HT-29 (cell line): Measurements from ENCODE around the gene GP1BB. TPM values are rescaled to one million over a fixed set of nuclear protein-coding genes. Genes with fewer than 3 reads are reported as not detected.
"Not testable (repeated sequence)": the region's sequence is repeated elsewhere in the genome, so short reads cannot be mapped to it uniquely, and the experiment has no call there.

Experiments
- DNase-seq: peaks from one replicate; pipeline ENCODE4 v3.0.0-alpha.2; 2015; ENCODE audit warnings: low spot score
- total RNA-seq: library from RNA; depleted of rRNA; stranded (reverse); fragments of >200 nt; shearing (Covaris generic); gene quantifications from 2 replicates; pipeline ENCODE4 v1.2.3, GENCODE V29; 2014

GP1BB gene
- total RNA-seq, 1 experiment from 2014 or later: not detected

DNA sequence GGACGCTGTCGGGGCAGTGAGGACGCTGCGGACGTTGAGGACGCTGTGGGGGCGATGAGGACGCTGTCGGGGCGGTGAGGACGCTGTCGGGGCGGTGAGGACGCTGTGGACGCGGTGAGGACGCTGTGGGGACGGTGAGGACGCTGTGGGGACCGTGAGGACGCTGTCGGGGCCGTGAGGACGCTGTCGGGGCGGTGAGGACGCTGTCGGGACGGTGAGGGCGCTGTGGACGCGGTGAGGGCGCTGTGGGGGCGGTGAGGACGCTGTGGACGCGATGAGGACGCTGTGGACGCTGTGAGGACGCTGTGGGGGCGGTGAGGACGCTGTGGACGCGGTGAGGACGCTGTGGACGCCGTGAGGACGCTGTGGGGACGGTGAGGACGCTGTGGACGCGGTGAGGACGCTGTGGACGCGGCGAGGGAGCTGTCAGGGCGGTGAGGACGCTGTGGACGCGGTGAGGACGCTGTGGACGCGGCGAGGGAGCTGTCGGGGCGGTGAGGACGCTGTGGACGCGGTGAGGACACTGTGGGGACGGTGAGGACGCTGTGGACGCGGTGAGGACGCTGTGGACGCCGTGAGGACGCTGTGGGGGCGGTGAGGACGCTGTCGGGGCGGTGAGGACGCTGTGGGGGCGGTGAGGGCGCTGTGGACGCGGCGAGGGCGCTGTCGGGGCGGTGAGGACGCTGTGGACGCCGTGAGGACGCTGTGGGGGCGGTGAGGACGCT is 2.9 kb downstream of the GP1BB start:
- DNase-seq: not testable (repeated sequence)

DNA sequence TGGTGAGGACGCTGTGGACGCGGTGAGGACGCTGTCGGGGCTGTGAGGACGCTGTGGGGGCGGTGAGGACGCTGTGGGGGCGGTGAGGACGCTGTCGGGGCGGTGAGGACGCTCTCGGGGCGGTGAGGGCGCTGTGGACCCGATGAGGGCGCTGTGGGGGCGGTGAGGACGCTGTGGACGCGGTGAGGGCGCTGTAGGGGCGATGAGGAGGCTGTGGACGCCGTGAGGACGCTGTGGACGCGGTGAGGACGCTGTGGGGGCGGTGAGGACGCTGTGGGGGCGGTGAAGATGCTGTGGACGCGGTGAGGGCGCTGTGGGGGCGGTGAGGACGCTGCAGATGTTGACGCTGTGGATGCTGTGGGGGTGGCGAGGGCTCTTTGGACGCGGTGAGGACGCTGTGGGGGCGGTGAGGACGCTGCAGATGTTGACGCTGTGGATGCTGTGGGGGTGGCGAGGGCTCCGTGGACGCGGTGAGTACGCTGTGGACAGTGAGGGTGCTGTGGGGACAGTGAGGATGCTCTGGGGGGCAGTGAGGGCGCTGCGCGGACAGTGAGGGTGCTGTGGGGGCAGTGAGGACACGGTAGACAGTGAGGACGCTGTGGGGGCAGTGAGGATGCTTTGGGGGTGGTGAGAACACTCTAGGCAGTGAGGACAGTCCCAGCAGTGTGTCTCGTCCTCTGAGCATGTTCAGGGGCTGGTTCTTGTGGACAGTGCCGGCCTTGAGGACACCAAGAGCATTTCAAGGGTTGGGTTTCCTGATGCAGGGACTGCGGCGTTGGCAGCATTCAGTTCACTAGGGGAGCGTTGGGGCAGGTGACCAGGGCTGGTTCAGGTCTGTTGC is 4.2 kb downstream of the GP1BB start:
- peak; percentile 45 for DNase-seq

DNA sequence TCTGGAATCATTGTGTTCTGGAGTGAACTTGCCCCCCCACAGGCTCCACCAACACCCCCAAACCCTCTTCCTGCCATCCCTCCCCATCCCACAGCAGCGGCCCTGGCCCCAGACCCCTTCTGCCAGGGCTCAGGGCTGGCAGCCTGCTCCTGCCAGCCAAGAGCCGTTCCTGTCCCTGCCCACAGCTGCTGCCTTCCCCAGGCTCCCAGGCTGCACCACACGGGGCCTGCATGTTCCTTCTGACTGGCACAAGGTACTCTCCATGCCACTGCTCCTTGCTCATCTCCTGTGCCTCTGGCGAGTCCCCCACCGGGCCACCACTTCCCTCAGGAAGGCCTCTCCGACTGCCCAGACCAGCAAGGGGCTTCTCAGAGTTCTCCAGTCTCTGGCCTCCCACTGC is 4.9 kb downstream of the GP1BB start:
- DNase-seq: no peak

DNA sequence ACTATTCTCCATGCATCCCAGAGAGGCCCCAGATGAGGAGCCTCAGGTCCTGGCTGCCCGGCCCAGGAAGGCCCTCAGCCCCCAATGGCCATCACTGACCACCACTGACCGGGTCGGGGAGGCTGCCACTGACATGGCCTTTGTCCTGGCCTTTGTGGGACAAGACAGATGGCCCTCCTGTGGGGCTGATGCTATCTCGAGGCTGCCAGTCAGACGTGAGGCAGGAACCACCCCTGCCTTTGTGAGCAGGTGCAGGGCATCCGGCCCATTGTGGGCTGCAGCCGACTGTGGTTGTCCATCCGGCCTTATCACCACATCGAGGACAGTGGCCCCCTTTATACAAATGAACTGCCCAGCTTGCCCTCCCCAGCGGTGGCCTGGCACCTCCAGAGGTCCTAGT is 5.5 kb downstream of the GP1BB start:
- DNase-seq: no peak

DNA sequence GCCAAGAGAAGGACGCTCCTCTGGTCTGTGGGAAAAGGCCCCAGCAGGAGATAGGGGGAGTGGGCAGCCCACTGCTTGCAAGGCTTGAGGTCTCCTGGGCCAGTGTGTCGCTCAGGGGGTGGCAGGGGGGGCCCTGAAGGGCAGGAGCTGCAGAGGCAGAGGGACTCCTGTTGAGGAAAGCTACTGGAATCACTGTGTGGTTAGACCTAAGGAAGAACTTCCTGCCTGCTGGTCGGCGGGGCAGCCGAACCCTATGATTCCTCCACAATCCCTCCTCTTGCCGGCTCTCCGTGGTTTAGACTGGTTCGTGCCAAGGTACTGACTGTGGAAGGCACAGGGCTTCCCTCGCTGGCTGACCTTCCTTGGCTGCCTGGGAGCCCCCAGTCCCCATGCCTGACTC is 6.2 kb downstream of the GP1BB start:
- no peak for DNase-seq

DNA sequence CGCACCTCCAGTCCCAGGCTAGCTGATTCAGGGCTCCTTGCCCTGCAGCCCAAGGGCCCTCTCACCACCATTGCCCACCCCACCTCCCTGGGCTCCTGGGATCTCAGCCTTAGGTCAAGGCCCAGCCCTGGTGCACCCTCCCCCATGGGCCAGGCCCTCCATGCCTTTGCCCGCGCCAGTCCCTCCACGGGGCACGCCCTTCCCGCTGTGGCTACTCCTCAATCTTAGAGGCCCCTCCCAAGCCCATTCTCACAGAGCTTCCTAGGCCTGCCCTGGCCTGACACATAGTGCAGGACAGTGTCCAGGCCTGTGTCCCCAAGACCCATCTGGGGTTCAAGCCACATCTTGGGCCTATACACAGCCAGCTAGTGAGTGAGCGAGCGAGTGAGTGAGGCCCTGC is 6.9 kb downstream of the GP1BB start:
- no peak for DNase-seq

DNA sequence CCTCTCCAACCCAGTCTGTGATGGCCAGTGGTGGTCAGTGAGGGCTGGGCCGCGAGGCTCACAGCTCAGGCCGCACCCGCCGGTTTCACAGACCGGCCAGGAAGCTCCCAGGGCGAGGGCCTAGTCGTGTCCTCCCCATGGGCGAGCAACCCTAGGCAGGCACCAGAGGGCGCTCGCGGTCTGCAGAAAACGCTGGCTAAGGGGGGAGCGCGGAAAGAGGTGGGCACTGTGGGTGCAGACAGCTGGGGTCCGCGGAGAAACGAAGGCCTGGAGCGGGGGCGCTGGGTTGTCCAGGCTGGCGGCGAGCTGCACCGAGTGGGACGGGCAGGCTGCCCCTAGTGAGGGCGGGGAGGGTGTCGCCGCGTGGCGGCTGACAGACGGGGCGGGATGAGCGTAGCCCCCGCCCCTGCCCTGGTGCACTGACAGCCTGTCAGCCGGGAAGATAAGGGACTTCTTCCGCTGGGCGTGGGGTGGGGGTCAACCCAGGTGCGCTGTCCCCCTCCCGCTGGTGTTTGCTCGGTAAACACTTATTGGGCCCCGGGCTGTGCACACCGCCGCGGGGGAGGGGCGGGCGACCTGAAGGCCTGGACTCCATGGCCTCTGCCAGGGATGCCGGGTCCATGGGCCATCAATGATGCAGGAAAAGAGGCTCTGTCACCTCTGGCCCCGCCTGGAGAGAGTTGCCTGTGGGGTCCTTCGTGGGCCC is 7.5 kb downstream of the GP1BB start:
- peak; percentile 96 for DNase-seq

DNA sequence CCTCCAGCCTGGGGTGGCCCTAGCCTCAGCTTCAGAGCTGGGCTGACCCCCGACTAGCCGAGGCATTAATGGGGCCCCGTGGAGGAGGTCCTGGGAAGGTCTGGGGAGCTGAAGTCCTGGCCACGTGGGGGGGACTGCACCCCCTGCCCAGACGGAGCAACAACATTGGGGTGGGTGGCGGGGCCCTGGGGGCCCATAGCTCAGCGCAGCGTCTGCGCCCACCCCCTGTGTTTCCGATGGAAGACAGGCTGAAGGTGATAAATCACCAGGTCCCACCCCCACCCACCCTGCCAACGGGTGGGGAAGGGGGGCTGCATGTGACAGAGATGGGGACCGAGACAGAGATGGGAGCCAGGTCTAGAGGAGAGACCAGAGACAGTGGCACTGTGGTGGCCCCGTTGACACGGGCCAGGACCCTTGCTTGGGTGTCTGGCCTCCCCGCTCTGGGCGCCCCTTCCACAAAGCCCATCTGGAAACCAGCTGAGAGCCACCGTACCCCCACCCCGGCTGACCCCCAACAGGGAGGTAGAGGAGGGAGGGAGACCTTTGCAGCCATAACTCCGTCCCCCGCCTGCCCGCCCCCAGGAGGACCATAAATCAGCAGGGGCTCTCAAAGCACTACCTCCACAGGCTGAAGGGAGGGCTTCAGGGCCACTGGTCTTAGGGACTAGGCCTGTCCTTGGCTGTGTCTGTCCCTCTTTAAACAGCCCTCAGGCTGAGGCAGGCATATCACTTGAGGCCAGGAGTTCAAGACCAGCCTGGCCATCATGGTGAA is 8.2 kb downstream of the GP1BB start:
- DNase-seq: no peak

DNA sequence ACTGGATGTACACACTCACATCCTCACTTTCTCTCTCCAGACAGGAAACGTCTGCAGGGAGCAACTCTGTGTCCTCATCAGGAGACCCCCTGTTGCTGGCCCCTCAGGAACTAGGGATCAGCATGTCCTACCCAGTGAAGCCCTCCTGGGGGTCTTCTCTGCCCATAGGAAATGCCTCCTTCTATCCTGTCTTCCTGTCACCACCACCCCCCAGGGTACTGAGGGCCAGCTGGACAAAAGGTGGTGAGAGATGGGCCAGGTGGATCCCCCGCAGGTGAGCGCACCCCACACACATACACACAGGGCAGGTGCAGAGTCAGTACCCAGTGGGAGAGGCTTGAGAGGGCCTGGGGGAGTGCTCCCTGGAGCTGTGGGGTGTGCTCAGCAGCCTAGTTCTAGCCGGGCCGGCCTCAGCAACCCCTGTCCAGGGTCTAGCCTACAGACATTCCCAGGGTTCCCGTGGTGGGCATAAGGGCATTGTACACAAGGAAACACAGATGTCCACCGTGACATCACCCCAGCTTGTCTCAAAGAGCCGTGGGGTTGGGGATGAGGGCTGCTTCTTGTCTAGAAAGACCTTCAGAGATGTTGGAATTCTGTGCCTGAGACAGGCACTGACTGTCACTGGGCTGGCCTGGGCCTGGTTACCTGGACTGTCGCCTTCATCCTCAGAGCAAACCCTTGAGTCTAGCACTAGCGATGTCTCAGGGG is 9.2 kb downstream of the GP1BB start:
- no peak for DNase-seq

DNA sequence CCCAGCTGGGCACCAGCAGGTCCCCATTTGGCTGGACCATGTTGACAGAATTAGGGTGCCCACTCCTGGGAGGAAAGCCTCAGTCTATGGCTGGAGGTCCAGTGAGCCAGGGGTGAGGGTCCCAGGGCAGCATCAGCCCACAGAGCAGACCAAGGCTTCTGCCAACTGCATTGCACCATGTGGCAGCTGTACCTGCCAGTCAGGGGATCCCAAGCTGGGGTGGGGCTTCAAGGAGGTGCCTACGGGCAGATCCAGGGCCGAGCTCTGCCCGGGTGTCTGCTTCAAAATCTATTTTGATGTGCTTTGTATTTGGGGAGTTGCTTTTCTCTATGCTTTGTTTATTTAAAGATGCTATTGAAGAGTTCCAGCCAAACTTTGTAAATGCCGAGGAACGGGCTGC is 10.4 kb downstream of the GP1BB start:
- no peak for DNase-seq

DNA sequence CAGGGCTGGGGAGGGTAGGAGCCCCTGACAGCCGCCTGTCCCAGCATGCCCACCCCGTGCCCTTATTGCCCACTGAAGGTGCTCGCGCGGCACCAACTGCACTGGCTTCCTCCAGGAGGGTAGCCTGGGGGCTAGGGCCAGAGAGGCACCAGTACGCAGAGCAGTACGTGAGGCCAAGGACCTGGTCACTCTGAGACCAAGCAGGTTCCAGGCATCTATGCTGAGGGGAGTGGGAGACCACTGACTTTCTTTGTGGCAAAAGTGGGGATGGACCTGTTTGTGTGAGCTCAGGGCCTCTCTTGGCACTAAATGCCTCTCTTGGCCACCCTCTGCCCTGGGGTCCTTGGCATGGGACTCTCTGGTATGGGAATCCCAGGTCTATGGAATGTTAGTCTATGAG is 10.8 kb downstream of the GP1BB start:
- DNase-seq: no peak

DNA sequence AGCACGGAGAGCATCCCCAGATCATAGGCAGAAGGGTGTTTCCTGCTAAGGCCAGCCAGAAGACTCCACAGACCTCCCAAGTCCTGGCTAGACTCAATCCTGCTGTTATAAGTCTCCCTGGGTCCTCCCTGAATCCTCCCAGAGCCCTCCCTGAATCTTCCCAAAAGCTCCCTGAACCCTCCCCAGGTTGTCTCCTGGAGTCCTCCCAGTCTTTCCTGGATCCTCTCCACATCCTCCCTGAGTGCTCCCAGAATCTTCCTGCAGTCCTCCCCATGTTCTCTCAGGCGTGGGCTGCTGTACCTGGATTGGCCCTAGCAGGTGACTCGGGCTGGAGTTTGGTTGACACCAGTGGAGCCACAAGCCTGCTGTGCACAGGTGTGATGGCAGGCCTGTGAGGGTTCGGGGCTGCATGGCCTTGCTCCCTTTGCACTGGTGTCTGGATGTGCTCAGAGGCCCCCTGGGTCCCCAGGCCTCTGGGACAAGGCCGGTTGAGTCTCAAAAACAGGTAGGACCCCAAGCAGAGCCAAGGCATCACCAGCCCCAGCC is 11.6 kb downstream of the GP1BB start:
- no peak for DNase-seq

DNA sequence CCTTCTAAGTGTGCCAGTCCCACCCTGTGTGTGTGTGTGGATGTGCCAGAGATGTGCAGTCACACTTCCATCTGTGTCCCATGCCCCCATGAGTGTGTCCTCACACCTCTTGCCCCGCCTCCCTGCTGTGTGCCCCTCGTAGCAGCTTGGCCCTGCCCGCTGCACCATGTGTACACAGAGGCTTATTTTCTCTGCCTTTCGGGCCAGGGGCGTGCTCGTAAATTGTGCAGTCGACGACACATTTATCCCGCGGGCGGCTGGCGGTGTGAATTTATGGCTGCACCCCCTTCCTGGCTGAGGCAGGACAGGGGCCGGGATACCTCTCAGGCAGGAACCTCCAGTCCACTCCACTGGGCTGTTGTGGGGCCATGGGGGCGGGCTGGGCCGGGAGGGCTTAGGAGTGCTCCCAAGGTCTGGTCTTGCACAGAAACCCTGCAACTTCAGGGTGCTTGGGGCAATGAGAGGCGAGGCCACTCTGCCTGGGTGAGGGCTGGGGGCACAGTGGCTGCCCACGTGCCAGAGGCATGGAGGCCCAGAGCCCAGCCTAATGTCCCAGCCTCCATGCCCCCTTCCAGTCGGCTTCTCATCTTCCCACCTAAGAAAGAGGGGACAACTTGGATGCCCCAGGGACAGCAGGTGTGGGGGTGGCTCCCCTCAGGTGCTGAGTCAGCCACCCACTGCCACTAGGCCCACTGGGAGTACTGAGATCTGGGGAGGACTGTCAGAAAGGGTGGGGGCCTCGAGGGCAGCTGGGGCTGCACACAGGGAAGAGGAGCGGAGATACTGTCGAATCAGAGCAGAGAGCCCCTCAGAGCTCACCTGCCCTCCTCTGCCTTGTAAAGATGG is 12.5 kb downstream of the GP1BB start:
- no peak for DNase-seq

DNA sequence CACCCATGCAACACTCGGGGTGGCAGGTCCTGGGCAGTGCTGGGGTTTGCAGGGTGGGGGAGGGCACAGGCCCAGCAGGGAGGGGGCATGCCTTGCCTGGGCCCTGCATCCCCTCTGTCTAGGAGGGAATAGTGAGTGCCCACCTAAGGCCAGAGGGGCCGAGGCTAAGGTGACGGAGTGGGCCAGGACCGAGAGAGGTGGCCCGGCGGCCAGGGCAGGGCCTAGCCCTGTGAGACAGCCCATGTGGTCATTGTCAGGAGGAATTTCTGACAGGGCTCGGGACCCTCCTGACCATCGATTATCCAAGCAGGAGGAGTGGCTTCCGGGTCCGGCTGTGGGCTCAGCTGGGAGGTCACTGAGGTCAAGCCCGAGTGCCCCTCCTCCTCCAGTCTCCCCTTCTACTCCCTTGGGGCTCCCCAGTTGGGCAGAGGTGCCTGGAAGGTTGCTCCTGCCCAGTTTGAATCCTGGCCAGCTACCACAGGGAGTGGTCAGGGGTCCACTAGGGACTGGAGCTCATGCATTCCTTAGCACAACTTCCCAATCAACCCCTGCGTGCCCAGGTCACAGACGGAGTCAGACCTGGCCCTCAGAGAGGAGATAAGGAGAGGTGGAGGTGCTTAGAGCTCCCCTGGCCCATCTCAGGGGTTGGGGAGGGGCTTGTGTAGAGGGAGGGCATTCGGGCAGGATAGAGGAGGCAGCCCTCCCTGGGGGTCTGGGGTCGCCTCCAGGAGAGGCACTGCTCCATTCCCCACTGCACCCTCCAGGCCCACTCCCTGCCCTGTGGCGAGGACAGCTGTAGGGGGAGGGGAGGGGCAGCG is 14.7 kb downstream of the GP1BB start:
- DNase-seq: no peak

DNA sequence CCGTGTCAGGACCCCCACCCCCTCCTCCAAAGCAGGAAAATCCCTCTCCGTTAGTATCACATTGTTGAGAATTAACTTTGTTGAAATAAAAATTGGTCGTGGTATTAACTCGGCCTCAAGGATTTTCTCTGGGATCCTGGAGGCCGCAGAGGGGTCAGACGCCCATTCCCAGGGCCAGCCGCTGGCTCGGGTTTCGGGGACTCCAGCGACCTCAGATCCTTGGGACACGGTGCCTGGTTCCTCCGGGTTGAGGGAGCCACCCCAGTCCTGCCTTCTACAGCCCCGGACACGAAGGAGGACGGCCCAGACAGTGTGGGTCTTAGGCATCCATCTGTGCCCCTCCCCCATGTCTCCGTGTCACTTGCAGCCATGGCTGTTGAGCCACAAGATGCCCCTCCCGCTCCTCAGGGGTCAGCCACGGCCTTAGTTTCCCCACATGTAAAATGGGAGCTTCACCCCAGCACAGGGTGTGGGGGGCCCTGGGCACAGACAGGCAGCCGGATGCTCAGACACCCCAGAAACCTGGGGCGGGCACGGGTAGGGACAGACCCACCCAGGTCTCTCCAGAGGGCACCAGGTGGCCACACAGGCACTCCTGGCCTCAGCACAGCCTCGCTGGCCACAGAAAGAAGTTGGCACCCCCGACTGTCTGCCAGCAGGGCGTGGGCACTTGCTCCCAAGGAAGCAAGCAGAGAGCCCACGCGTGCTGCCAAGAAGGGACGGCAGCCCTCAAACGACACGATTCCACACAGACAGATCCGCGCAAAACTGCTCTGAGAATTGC is 15.5 kb downstream of the GP1BB start:
- DNase-seq: no peak

DNA sequence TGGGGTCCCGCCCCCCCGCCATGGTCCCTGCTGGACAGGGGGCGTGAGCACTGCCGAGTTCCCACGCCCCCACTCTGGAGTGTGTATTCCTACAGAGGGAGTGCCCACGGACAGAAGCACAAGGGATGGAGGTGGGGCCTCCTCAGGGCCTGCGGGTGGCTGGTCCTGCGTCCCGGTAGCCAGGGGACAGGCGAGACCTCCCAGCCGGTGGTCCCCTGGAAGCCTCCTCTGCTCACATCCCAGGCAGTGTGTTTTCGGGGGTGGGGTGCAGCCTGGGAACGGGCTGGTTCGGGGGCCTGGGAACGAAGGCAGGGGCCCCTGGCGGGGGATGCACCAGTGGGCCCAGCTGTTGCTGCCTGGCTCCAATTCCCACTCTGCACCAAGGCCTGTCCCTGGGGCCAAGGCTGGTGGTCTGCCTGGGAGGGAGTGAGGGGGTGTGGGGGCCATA is 16.1 kb downstream of the GP1BB start:
- no peak for DNase-seq

DNA sequence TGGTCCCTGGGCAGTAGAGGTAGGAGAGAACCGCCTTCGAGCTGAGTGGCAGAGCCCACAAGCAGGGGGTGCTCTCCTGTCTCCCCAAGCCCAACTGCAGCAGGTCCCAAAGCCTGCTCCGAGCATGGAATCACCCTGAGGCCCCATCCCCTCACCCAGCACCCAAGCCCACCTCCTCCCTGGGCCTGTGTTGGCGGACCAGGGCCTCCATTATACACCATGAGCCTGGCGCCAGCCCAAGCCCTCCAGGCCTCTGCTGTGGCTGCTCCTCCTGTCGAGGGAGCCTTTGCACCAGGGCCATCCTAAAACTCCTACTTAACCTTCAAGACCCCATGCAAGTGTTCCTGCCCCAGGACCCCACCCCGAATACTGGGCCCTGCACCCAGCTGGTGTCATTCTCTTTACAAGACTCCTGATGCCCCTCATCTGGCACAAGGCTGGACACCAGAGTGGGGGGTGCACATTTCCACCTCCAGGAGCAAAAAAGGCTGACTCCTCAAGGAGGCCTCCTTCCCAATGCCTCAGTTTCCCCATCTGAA is 16.6 kb downstream of the GP1BB start:
- no peak for DNase-seq

DNA sequence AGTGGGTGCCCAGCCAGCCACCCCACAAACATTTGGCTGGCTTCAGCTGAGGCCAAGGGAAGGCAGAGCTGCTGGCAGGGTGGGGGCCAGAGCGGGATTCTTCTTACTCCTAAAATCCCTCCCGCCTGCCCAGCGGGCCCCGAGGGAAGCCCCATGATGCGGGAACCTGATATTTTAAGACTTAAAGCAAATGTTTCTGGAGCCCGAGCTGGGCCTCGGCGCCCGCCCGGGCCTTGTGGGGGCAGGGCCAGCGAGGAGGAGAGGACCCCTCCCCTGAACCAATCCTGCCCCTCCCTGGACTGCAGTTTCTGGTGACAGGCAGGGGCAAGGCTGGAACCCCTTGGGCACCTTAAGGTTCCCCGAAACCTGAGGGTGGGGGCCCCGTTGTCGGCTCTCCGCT is 17.2 kb downstream of the GP1BB start:
- DNase-seq: no peak
